Measurements from ENCODE around the gene CHMP4B.
A peak's percentile ranks its signal among the peaks of the same experiment; 100 is the strongest.

CHMP4B gene

DNA sequence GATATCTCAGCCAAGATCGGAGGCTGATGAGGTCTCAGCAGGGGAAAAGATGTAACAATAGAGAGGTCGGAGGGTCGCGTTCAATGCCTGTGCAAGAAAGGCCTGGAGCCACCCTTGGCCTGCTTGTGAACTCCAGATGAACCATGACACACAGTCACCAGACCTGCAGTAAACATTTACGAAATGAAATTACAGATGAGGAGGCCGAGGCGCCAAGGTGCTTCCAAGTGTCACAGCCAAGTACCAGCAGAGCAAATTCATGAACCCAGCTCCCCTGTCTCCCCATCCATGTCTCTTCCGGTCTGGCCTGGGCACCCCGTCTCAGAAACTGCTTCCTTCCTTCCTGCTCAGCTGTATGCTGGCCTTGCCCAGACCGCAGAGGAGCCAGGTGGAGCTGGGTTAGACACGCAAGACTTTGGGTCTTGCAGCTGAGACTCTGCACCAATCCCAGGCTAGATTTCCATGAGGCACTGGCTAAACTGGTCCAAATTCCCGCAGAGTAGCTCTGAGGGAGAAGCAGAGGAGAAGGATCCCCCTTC lies 48.1 kb downstream of the CHMP4B start:
- H3K27ac ChIP-seq (ENCODE audit: low read depth, low read length) = no peak overlapping the region

DNA sequence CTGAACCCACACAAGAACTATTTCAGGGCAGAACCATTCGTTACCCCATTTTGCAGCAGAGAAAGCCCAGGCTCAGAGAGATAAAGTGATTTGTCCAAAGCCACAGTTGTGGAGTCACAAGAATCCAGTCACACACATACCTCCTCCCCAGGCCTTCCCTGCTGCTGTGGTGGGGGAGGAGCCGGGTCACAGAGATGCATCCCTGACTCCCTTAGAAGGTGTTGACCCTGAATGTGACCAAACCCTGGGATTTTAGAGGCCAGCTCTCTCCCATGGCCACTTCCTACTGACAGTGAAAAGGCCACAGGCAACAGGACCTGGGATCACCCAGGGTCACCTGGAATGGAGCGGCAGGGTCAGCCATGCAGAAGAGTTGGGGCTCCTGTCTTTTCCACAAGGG lies 48.6 kb downstream of the CHMP4B start:
- H3K27me3 ChIP-seq (ENCODE audit: control insufficient read depth in 1 of 2, insufficient read depth in 2 of 2, low read length in 2 of 2) = no peaks in the 10 kb centered on the region
- peaks cover 14% of the 10 kb centered on the region for H3K36me3 ChIP-seq (ENCODE audit: insufficient read depth, low read length)
- H3K4me1 ChIP-seq (ENCODE audit: insufficient read depth, low read length) = peaks cover 9% of the 10 kb centered on the region
- H3K4me3 ChIP-seq (ENCODE audit: low read depth in 1 of 2, low read length in 2 of 2) = no peak overlapping the region
- no peak overlapping the region for H3K9ac ChIP-seq (ENCODE audit: low read length)
- no peak overlapping the region for H3K27ac ChIP-seq (ENCODE audit: low read depth, low read length)
- no peaks in the 10 kb centered on the region for H3K9me3 ChIP-seq (ENCODE audit: low read length)

More for the DNA sequence above, 48.1 kb downstream of the CHMP4B start:
- Histone ChIP-seq H3K4me1 (ENCODE audit: insufficient read depth, low read length) (peaks cover 9% of the 10 kb centered on the region), H3K4me3 (ENCODE audit: low read depth in 1 of 2, low read length in 2 of 2) (no peak overlapping the region), H3K9me3 (ENCODE audit: low read length) (no peaks in the 10 kb centered on the region), H3K36me3 (ENCODE audit: insufficient read depth, low read length) (peaks cover 19% of the 10 kb centered on the region), H3K9ac (ENCODE audit: low read length) (no peak overlapping the region), H3K27me3 (ENCODE audit: control insufficient read depth in 1 of 2, insufficient read depth in 2 of 2, low read length in 2 of 2) (no peaks in the 10 kb centered on the region)

DNA sequence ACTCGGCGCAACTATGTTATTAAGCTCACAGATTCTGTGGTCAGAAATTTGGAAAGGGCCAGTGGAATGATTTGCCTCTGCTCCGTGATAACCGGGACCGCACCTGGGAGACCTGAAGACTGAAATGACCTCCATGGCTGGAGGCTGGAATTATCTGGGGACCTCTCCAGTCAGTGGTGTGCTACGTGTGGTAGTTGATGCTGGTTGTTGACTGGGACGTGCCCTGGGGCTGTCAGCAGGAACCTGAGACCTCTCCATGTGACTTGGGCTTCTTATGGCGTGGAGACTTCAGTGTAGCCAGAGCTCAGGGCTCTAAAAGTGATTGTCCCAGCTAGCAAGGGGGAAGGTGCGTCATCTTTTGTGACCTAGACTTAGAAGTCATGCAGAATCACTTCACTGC lies 50.3 kb downstream of the CHMP4B start:
- Histone ChIP-seq H3K27me3 (ENCODE audit: control insufficient read depth in 1 of 2, insufficient read depth in 2 of 2, low read length in 2 of 2) (no peaks in the 10 kb centered on the region), H3K9me3 (ENCODE audit: low read length) (no peaks in the 10 kb centered on the region), H3K4me1 (ENCODE audit: insufficient read depth, low read length) (peaks cover 9% of the 10 kb centered on the region), H3K27ac (ENCODE audit: low read depth, low read length) (no peak overlapping the region), H3K36me3 (ENCODE audit: insufficient read depth, low read length) (peaks cover 10% of the 10 kb centered on the region), H3K9ac (ENCODE audit: low read length) (no peak overlapping the region), H3K4me3 (ENCODE audit: low read depth in 1 of 2, low read length in 2 of 2) (no peak overlapping the region)

DNA sequence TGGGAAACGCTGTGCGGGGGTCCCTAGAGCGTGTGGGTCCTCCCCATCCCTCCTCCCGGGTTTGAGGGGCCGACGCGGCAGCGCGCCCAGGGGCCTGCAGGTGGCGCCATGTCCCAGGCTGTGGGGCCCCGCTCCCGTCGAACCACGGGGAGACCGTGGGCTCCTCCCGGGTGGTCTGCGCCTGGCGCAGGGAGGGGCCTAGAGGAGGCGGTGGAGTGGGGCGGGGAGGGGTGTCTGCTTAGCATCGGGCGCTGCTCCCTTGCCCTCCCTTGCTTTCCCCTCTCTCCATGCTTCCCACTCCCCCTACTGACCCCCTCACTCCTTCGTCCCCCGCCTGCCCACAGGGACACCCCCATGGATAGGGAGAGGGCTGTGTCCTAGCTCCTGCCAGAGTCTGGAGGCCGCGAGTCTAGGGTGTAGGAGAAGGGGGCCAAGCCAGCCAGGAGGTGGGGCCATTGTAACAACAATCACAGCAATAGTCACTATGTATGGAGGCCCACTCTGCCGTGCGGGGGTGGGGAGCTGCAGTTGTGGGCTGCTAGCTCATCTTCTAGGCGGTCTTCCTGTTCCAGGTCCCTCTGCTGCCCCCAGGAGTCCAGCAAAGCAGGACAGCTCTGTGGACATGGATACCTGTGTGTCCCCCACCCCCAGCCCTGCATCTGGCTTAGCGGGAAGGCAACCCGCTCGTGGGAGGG lies 51.7 kb downstream of the CHMP4B start:
- Histone ChIP-seq H3K9me3 (ENCODE audit: low read length) (no peaks in the 10 kb centered on the region), H3K4me1 (ENCODE audit: insufficient read depth, low read length) (peaks cover 16% of the 10 kb centered on the region), H3K36me3 (ENCODE audit: insufficient read depth, low read length) (peaks cover 10% of the 10 kb centered on the region), H3K4me3 (ENCODE audit: low read depth in 1 of 2, low read length in 2 of 2) (peak overlapping the region in 1 of 2 donors; percentile 20), H3K9ac (ENCODE audit: low read length) (no peak overlapping the region), H3K27me3 (ENCODE audit: control insufficient read depth in 1 of 2, insufficient read depth in 2 of 2, low read length in 2 of 2) (no peaks in the 10 kb centered on the region), H3K27ac (ENCODE audit: low read depth, low read length) (no peak overlapping the region)

DNA sequence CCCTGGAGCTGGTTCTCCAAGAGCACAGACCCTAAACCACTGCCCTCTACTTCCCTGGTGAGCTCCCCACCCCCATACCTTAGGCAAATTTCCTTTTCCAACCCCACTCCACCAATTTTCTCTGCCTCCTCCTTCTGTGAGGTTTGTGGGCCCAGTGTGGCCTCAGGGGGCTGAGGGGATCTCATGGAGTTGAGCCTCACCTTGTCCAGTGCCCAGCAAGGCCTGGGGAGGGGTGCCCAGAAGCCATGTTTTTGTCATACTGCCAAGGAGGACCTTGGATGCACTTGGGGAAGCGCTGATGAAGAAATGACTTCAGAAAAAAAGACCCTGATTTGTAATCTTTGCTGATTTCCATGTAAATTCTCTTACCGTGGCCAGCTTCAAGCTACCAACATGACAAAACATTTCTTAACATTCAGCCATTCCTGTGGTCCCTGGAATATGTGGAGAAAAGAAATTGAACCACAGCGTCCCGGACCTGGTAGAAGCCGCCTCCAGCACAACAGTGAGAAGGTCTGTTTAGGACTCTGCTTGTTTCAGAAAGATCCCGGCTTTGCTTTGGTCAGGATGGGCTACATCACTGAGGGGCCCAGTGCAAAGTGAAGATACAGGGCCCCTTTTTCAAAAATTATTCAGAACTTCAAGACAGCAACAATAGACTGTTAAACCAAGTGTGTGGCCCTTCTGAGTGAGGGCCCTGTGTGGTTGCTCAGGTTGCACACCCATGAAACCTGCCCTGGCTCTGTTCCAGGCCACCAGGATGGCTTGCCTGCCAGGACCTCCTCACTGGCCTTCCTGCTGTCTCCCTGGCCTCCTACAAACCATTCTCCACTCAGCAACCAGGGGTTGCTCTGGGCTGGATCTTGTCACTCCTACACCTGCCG lies 52.5 kb downstream of the CHMP4B start:
- Histone ChIP-seq H3K27ac (ENCODE audit: low read depth, low read length) (no peak overlapping the region), H3K9ac (ENCODE audit: low read length) (no peak overlapping the region), H3K27me3 (ENCODE audit: control insufficient read depth in 1 of 2, insufficient read depth in 2 of 2, low read length in 2 of 2) (no peaks in the 10 kb centered on the region), H3K36me3 (ENCODE audit: insufficient read depth, low read length) (peaks cover 3% of the 10 kb centered on the region), H3K4me3 (ENCODE audit: low read depth in 1 of 2, low read length in 2 of 2) (no peak overlapping the region), H3K9me3 (ENCODE audit: low read length) (no peaks in the 10 kb centered on the region), H3K4me1 (ENCODE audit: insufficient read depth, low read length) (peaks cover 19% of the 10 kb centered on the region)

DNA sequence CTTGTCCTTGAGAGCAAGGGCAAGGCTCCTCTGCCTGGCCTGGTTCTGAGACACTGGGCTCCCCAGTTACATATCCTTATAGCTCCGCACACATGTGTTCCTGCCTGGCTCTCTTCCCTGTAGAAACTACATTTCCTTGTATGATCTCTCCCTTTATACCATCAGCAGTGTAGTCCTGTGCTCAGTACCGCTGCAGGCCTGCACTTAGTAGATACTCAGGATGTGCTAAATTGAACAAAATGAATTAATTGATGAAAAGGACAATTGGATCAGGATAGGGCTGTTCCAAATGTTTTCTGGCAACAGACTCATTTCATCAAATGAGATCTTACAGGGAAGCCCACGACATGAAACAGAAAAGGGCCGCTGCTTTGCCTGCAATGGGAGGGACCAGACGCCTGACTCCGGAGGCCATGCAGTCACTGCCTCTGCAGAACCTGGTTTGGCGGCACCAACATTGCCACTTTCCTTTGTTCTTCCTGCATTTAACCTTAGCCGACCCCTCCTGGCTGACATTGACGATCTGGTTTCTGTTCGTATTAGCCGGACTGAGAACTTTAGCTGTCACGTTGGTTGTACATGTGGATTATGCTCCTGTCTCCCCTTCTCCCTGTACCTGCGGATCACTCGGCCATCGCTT lies 53.3 kb downstream of the CHMP4B start:
- Histone ChIP-seq H3K27me3 (ENCODE audit: control insufficient read depth in 1 of 2, insufficient read depth in 2 of 2, low read length in 2 of 2) (no peaks in the 10 kb centered on the region), H3K36me3 (ENCODE audit: insufficient read depth, low read length) (no peaks in the 10 kb centered on the region), H3K9ac (ENCODE audit: low read length) (no peak overlapping the region), H3K4me3 (ENCODE audit: low read depth in 1 of 2, low read length in 2 of 2) (no peak overlapping the region), H3K9me3 (ENCODE audit: low read length) (no peaks in the 10 kb centered on the region), H3K4me1 (ENCODE audit: insufficient read depth, low read length) (peaks cover 12% of the 10 kb centered on the region), H3K27ac (ENCODE audit: low read depth, low read length) (no peak overlapping the region)

DNA sequence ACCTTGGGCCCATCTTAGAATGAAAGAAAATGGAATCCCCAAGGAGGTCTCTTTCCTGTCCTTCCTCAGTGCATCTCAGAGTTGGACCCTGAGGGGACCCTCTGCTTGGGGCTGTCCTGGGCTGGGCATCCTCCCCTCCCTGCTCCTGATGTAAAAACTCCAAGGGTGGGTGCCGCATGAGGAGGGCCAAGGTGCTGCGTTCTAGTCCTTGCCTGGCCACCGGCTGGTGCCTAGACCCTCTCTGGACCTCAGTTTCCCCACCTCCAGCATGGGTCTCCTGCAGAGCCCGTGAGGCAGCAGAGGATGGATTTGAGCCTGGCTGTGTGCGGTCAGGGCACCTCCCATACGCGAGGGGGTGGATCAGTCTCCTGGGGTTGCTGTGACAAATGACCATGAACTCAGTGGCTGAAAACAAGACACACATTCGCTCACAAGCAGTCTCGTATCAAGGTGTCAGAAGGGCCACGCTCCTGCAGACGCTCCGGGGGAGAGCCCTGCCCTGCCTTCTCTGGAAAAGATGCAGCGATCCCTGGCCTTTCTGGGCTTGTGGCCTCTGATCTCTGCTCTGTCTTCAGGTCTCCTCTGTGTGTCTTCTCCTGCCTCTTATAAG lies 54.7 kb downstream of the CHMP4B start:
- peaks cover 11% of the 10 kb centered on the region for H3K4me1 ChIP-seq (ENCODE audit: insufficient read depth, low read length)
- no peaks in the 10 kb centered on the region for H3K36me3 ChIP-seq (ENCODE audit: insufficient read depth, low read length)
- no peaks in the 10 kb centered on the region for H3K27me3 ChIP-seq (ENCODE audit: control insufficient read depth in 1 of 2, insufficient read depth in 2 of 2, low read length in 2 of 2)
- H3K9me3 ChIP-seq (ENCODE audit: low read length) = no peaks in the 10 kb centered on the region
- no peak overlapping the region for H3K27ac ChIP-seq (ENCODE audit: low read depth, low read length)
- H3K9ac ChIP-seq (ENCODE audit: low read length) = no peak overlapping the region
- no peak overlapping the region for H3K4me3 ChIP-seq (ENCODE audit: low read depth in 1 of 2, low read length in 2 of 2)

DNA sequence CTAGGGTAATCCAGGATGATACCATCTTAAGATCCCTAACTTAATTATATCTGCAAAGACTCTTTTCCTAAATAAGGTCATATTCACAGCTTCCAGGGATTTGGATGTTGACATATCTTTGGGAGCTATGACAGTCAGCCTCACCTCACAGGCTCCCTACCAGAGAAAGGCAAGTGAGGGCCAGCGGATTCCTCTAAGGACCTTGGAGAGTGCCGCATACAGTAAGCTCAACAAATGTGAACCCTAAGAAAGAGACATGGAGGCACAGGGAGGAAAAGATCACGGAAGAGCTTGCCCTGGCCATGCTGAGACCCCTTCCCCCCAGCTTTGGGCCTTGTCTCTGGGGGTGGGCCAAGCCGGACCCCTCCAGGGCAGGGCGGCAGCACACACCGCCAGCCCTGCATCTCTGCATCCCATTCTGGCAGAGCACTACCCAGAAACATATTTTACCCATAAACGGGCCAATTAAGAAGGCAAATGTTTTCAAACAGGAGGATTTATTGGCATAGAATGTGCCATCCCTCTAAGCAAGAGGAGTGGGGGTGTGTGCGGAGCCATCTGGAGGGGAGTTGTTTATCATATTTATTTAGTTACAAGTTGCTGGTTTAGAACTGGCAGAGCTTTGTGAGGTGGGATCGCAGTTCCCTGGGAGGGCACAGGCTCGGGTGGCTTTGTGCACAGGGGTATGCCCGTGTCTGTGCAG lies 55.4 kb downstream of the CHMP4B start:
- Histone ChIP-seq H3K9ac (ENCODE audit: low read length) (no peak overlapping the region), H3K9me3 (ENCODE audit: low read length) (no peaks in the 10 kb centered on the region), H3K36me3 (ENCODE audit: insufficient read depth, low read length) (no peaks in the 10 kb centered on the region), H3K27me3 (ENCODE audit: control insufficient read depth in 1 of 2, insufficient read depth in 2 of 2, low read length in 2 of 2) (no peaks in the 10 kb centered on the region), H3K4me3 (ENCODE audit: low read depth in 1 of 2, low read length in 2 of 2) (no peak overlapping the region), H3K27ac (ENCODE audit: low read depth, low read length) (no peak overlapping the region), H3K4me1 (ENCODE audit: insufficient read depth, low read length) (peaks cover 15% of the 10 kb centered on the region)

DNA sequence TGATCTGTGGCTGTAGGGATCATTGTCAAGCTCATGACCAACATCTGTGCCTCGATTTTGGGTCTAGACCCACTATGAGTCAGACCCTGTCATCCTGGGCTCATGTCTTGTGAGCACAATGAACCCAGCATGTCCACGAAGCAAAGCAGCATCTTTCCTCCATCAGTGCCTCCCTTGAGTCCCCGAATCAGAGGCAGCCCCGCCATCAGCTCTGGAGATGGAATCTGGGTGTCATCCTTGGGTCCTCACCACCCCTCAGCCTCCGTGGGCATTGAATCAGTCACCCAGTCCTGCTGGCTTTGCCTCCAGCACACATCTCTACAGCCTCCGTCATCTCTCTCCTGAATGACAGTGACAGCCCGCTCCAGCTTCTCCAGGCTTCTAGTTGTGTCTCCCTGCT lies 56.9 kb downstream of the CHMP4B start:
- Histone ChIP-seq H3K27ac (ENCODE audit: low read depth, low read length) (no peak overlapping the region), H3K36me3 (ENCODE audit: insufficient read depth, low read length) (no peaks in the 10 kb centered on the region), H3K27me3 (ENCODE audit: control insufficient read depth in 1 of 2, insufficient read depth in 2 of 2, low read length in 2 of 2) (no peaks in the 10 kb centered on the region), H3K9ac (ENCODE audit: low read length) (no peak overlapping the region), H3K4me3 (ENCODE audit: low read depth in 1 of 2, low read length in 2 of 2) (no peak overlapping the region), H3K9me3 (ENCODE audit: low read length) (no peaks in the 10 kb centered on the region), H3K4me1 (ENCODE audit: insufficient read depth, low read length) (peaks cover 25% of the 10 kb centered on the region)

DNA sequence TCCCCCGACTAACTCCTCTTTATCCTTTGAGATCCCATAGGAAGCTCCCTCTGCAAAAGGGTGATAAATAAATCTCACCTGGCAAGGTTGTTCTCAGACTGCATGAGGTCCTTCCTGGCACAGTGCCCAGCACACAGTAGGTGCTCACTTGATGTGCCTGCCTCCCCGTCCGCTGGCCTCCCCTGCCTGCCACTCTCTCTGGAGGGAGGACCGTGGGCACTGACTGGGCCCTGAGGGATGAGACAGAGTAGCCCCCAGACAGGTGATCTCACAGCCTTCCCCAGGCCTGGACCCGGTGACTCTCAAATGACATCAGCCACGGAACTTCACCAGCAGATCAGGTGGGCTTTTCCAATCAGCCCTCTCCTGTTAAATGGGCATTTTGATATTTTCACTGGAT lies 57.4 kb downstream of the CHMP4B start:
- Histone ChIP-seq H3K27me3 (ENCODE audit: control insufficient read depth in 1 of 2, insufficient read depth in 2 of 2, low read length in 2 of 2) (no peaks in the 10 kb centered on the region), H3K36me3 (ENCODE audit: insufficient read depth, low read length) (no peaks in the 10 kb centered on the region), H3K27ac (ENCODE audit: low read depth, low read length) (no peak overlapping the region), H3K9me3 (ENCODE audit: low read length) (no peaks in the 10 kb centered on the region), H3K4me3 (ENCODE audit: low read depth in 1 of 2, low read length in 2 of 2) (no peak overlapping the region), H3K4me1 (ENCODE audit: insufficient read depth, low read length) (peaks cover 27% of the 10 kb centered on the region), H3K9ac (ENCODE audit: low read length) (no peak overlapping the region)

Measured in muscle layer of colon (tissue), 2 donors.